Skin of body (tissue), 2 donors: Measurements from ENCODE around the gene SPATA46. TPM values are rescaled to one million over a fixed set of nuclear protein-coding genes. Genes with fewer than 3 reads are reported as not detected.

Experiments
- small RNA-seq: library from RNA; depleted of rRNA; stranded (forward); fragments of <200 nt; gene quantifications from one replicate; pipeline ENCODE3, GENCODE V24; 2014; ENCODE audit warnings: low replicate concordance
- total RNA-seq: library from RNA; depleted of rRNA; stranded (reverse); fragments of >200 nt; gene quantifications from one replicate; pipeline ENCODE4 v1.2.3, GENCODE V29; 2014

Gene SPATA46
- total RNA-seq, 1 donor from 2014 or later: not detected

Small RNA genes within 50 kb of the gene (small RNA-seq; reads per million reads assigned to genes)
- 0.09 reads per million for gene MIR556
- gene RNA5SP61: not detected

Other genes starting within 250 kb of the SPATA46 start
- 1.5 TPM for gene C1orf226, start 4.9 kb upstream of the SPATA46 start, total RNA-seq
- gene SH2D1B, start 35.3 kb upstream of the SPATA46 start, total RNA-seq: not detected
- gene UHMK1, start 121.0 kb upstream of the SPATA46 start, total RNA-seq: 36.0 TPM
- gene UAP1, start 184.9 kb upstream of the SPATA46 start, total RNA-seq: 54.6 TPM